ENCODE results near the gene BRINP3. TPM values are rescaled to one million over a fixed set of nuclear protein-coding genes. Genes with fewer than 3 reads are reported as not detected.
"Not testable (repeated sequence)": the region's sequence is repeated elsewhere in the genome, so short reads cannot be mapped to it uniquely, and the experiment has no call there.

BRINP3 gene
- total RNA-seq, 8 experiments from 2014 or later = 1.0 to 183 (median 25.2) TPM

GRCh38 chr1:190168116-190168892 is 309.4 kb downstream of the BRINP3 start:
- in situ Hi-C loops (cut with MboI; ENCODE audit: low pct_unique_long_range_greater_than_20kb in 2 of 9, low sequenced_read_pairs in 9 of 9, unreplicated experiment in 9 of 9) = loop anchor here in 1 of 9 experiments (25.0 kb wide), 1 partner anchor 94 kb away; no protein-coding TSS in a partner anchor
- no peak for ATAC-seq (replicated peaks in 6 of 8)
- Histone ChIP-seq H3K27ac (no peak overlapping the region), H3K4me1 (replicated peaks in 1 of 2) (peaks cover 0 to 3% of the 10 kb centered on the region in 2 donors), H3K4me3 (no peak overlapping the region)
- WGBS, 10 experiments = 7 to 100% (median 89%) methylated on average over 1 to 3 of the region's 3 CpGs

GRCh38 chr1:190159146-190159545 is 318.5 kb downstream of the BRINP3 start:
- Histone ChIP-seq H3K4me1 (replicated peaks in 1 of 2) (no peaks in the 10 kb centered on the region), H3K4me3 (no peak overlapping the region), H3K27ac (no peak overlapping the region)
- ATAC-seq (replicated peaks in 6 of 8) = no peak
- WGBS, 10 experiments = 0 to 89% (median 63%) methylated on average over 1 to 2 of the region's 2 CpGs
- in situ Hi-C loops (cut with MboI; ENCODE audit: low pct_unique_long_range_greater_than_20kb in 2 of 9, low sequenced_read_pairs in 9 of 9, unreplicated experiment in 9 of 9) = loop anchor here in 1 of 9 experiments (25.0 kb wide), 1 partner anchor 103 kb away; no protein-coding TSS in a partner anchor

GRCh38 chr1:190154744-190155143 is 322.9 kb downstream of the BRINP3 start:
- Histone ChIP-seq H3K4me3 (no peak overlapping the region), H3K27ac (no peak overlapping the region), H3K4me1 (replicated peaks in 1 of 2) (no peaks in the 10 kb centered on the region)
- no peak for ATAC-seq (replicated peaks in 6 of 8)
- in situ Hi-C loops (cut with MboI; ENCODE audit: low pct_unique_long_range_greater_than_20kb in 2 of 9, low sequenced_read_pairs in 9 of 9, unreplicated experiment in 9 of 9) = loop anchor here in 1 of 9 experiments (25.0 kb wide), 1 partner anchor 108 kb away; no protein-coding TSS in a partner anchor
- WGBS, 10 experiments = 0 to 100% (median 54%) methylated on average over 1 to 2 of the region's 2 CpGs

GRCh38 chr1:190147616-190148015 is 330.0 kb downstream of the BRINP3 start:
- no peak overlapping the region for H3K27ac ChIP-seq
- WGBS, 10 experiments = 0 to 100% (median 83%) methylated on average over 1 to 2 of the region's 2 CpGs; no CpG with 5 or more reads in 1 of the 10 experiments
- in situ Hi-C loops (cut with MboI; ENCODE audit: low pct_unique_long_range_greater_than_20kb in 2 of 9, low sequenced_read_pairs in 9 of 9, unreplicated experiment in 9 of 9) = no loop called here
- no peak overlapping the region for H3K4me3 ChIP-seq
- no peak for ATAC-seq (replicated peaks in 6 of 8)
- no peaks in the 10 kb centered on the region for H3K4me1 ChIP-seq (replicated peaks in 1 of 2)

- Histone ChIP-seq H3K4me1 (replicated peaks in 1 of 2) (no peaks in the 10 kb centered on the region), H3K27ac (no peak overlapping the region), H3K4me3 (no peak overlapping the region)
- no peak for ATAC-seq (replicated peaks in 6 of 8)
- in situ Hi-C loops (cut with MboI; ENCODE audit: low pct_unique_long_range_greater_than_20kb in 2 of 9, low sequenced_read_pairs in 9 of 9, unreplicated experiment in 9 of 9) = no loop called here
- 11 to 100% (median 78%) methylated on average over 1 to 2 of the region's 2 CpGs; no CpG with 5 or more reads in 1 of the 10 experiments for WGBS, 10 experiments
Measured at GRCh38 chr1:190144650-190145049, 333.0 kb downstream of the BRINP3 start.

GRCh38 chr1:190140644-190141043 is 337.0 kb downstream of the BRINP3 start:
- in situ Hi-C loops (cut with MboI; ENCODE audit: low pct_unique_long_range_greater_than_20kb in 2 of 9, low sequenced_read_pairs in 9 of 9, unreplicated experiment in 9 of 9) = no loop called here

GRCh38 chr1:190138702-190139101 is 339.0 kb downstream of the BRINP3 start:
- no peak overlapping the region for H3K27ac ChIP-seq
- WGBS, 10 experiments = 71 to 100% (median 80%) methylated on average over 1 of the region's 1 CpG; no CpG with 5 or more reads in 3 of the 10 experiments
- no peak overlapping the region for H3K4me3 ChIP-seq
- peaks cover 0 to 5% of the 10 kb centered on the region in 2 donors for H3K4me1 ChIP-seq (replicated peaks in 1 of 2)
- in situ Hi-C loops (cut with MboI; ENCODE audit: low pct_unique_long_range_greater_than_20kb in 2 of 9, low sequenced_read_pairs in 9 of 9, unreplicated experiment in 9 of 9) = no loop called here
- no peak for ATAC-seq (replicated peaks in 6 of 8)

More at GRCh38 chr1:190140644-190141043, 337.0 kb downstream of the BRINP3 start:
- no peak overlapping the region for H3K4me3 ChIP-seq
- H3K4me1 ChIP-seq (replicated peaks in 1 of 2) = no peaks in the 10 kb centered on the region
- ATAC-seq (replicated peaks in 6 of 8) = peak in 1 of 8 experiments; percentile 16
- no peak overlapping the region for H3K27ac ChIP-seq
- WGBS, 10 experiments = 0 to 92% (median 80%) methylated on average over 1 of the region's 1 CpG; no CpG with 5 or more reads in 5 of the 10 experiments

GRCh38 chr1:190138266-190138665 is 339.4 kb downstream of the BRINP3 start:
- no peak for ATAC-seq (replicated peaks in 6 of 8)
- in situ Hi-C loops (cut with MboI; ENCODE audit: low pct_unique_long_range_greater_than_20kb in 2 of 9, low sequenced_read_pairs in 9 of 9, unreplicated experiment in 9 of 9) = no loop called here
- Histone ChIP-seq H3K4me1 (replicated peaks in 1 of 2) (peaks cover 0 to 5% of the 10 kb centered on the region in 2 donors), H3K27ac (no peak overlapping the region), H3K4me3 (no peak overlapping the region)
- 0 to 100% (median 77%) methylated on average over 1 to 2 of the region's 2 CpGs; no CpG with 5 or more reads in 1 of the 10 experiments for WGBS, 10 experiments

GRCh38 chr1:190129366-190129765 is 348.3 kb downstream of the BRINP3 start:
- 0 to 100% (median 80%) methylated on average over 1 of the region's 1 CpG; no CpG with 5 or more reads in 2 of the 10 experiments for WGBS, 10 experiments
- Histone ChIP-seq H3K4me1 (replicated peaks in 1 of 2) (peaks cover 0 to 2% of the 10 kb centered on the region in 2 donors), H3K27ac (no peak overlapping the region), H3K4me3 (no peak overlapping the region)
- ATAC-seq (replicated peaks in 6 of 8) = no peak
- in situ Hi-C loops (cut with MboI; ENCODE audit: low pct_unique_long_range_greater_than_20kb in 2 of 9, low sequenced_read_pairs in 9 of 9, unreplicated experiment in 9 of 9) = no loop called here

- 10 to 100% (median 80%) methylated on average over 2 of the region's 2 CpGs for WGBS, 10 experiments
- ATAC-seq (replicated peaks in 6 of 8) = no peak
- H3K4me3 ChIP-seq = no peak overlapping the region
- in situ Hi-C loops (cut with MboI; ENCODE audit: low pct_unique_long_range_greater_than_20kb in 2 of 9, low sequenced_read_pairs in 9 of 9, unreplicated experiment in 9 of 9) = no loop called here
- no peak overlapping the region for H3K27ac ChIP-seq
- H3K4me1 ChIP-seq (replicated peaks in 1 of 2) = no peaks in the 10 kb centered on the region
Measured at GRCh38 chr1:190126728-190127127, 350.9 kb downstream of the BRINP3 start.

- no peak for ATAC-seq (replicated peaks in 6 of 8)
- no peaks in the 10 kb centered on the region for H3K4me1 ChIP-seq (replicated peaks in 1 of 2)
- in situ Hi-C loops (cut with MboI; ENCODE audit: low pct_unique_long_range_greater_than_20kb in 2 of 9, low sequenced_read_pairs in 9 of 9, unreplicated experiment in 9 of 9) = no loop called here
- H3K27ac ChIP-seq = no peak overlapping the region
- 10 to 95% (median 70%) methylated on average over 1 to 3 of the region's 3 CpGs; no CpG with 5 or more reads in 2 of the 10 experiments for WGBS, 10 experiments
- no peak overlapping the region for H3K4me3 ChIP-seq
Measured at GRCh38 chr1:190124068-190124467, 353.6 kb downstream of the BRINP3 start.

- H3K27ac ChIP-seq; ATAC-seq (replicated peaks in 6 of 8); in situ Hi-C loops (cut with MboI; ENCODE audit: low pct_unique_long_range_greater_than_20kb in 2 of 9, low sequenced_read_pairs in 9 of 9, unreplicated experiment in 9 of 9); H3K4me1 ChIP-seq (replicated peaks in 1 of 2); H3K4me3 ChIP-seq: not testable (repeated sequence)
- 25 to 98% (median 90%) methylated on average over 3 to 11 of the region's 11 CpGs; no CpG with 5 or more reads in 1 of the 10 experiments for WGBS, 10 experiments
Measured at GRCh38 chr1:190120564-190120963, 357.1 kb downstream of the BRINP3 start.

- Histone ChIP-seq H3K27ac (no peak overlapping the region), H3K4me1 (replicated peaks in 1 of 2) (no peaks in the 10 kb centered on the region), H3K4me3 (no peak overlapping the region)
- no peak for ATAC-seq (replicated peaks in 6 of 8)
- 0 to 93% (median 75%) methylated on average over 1 to 2 of the region's 2 CpGs; no CpG with 5 or more reads in 2 of the 10 experiments for WGBS, 10 experiments
- in situ Hi-C loops (cut with MboI; ENCODE audit: low pct_unique_long_range_greater_than_20kb in 2 of 9, low sequenced_read_pairs in 9 of 9, unreplicated experiment in 9 of 9) = no loop called here
Measured at GRCh38 chr1:190119683-190120082, 358.0 kb downstream of the BRINP3 start.
